ENCODE data around the gene METTL2A.
"Not testable (repeated sequence)": the region's sequence is repeated elsewhere in the genome, so short reads cannot be mapped to it uniquely, and the experiment has no call there.

Gene METTL2A

DNA sequence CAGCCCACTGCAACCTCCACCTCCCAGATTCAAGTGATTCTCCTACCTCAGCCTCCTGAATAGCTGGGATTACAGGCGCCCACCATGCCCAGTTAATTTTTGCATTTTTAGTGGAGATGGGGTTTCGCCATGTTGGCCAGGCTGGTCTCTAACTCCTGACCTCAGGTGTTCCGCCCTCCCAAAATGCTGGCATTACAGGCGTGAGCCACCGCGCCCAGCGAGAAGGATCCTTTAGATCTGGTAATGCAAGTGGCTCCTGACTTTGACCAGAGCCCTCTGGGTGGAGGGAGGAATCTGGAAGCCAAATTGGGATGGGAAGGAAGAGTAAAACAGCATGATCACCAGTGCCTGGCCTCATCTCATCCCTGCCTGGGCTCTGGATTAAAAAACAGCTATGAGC, 41.6 kb downstream of the METTL2A start:
- H3K27me3 ChIP-seq (ENCODE audit: insufficient read depth, low read depth); H3K4me2 ChIP-seq: not testable (repeated sequence)
- H3K4me1 ChIP-seq (ENCODE audit: low read depth, poor library complexity, severe bottlenecking): peaks cover 11% of the 10 kb centered on the region

GRCh38 chr17:62470666-62471379, 47.1 kb downstream of the METTL2A start:
- peak overlapping the region; percentile 61 for H3K27ac ChIP-seq
- not testable (repeated sequence) for H3K79me2 ChIP-seq (ENCODE audit: insufficient read depth, low read depth); H3K4me3 ChIP-seq (IDR thresholded peaks at IDR 0.05; ENCODE audit: insufficient read depth, low read depth, low read length); H4K20me1 ChIP-seq (ENCODE audit: insufficient read depth); H3K27me3 ChIP-seq (ENCODE audit: insufficient read depth, low read depth); H3K36me3 ChIP-seq (ENCODE audit: insufficient read depth)
- H3K9ac ChIP-seq: peak overlapping the region; percentile 2; the same call in 1 of the 2 replicates
- peak overlapping the region; percentile 27; the same call in 1 of the 2 replicates for H3K4me2 ChIP-seq
- H3K4me1 ChIP-seq (ENCODE audit: low read depth, poor library complexity, severe bottlenecking): peaks cover 49% of the 10 kb centered on the region
- peak overlapping the region; percentile 21; the same call in 1 of the 2 replicates for H2AFZ ChIP-seq (ENCODE audit: low read depth)

More for the DNA sequence above, 41.6 kb downstream of the METTL2A start:
- H4K20me1 ChIP-seq (ENCODE audit: insufficient read depth); H2AFZ ChIP-seq (ENCODE audit: low read depth); H3K79me2 ChIP-seq (ENCODE audit: insufficient read depth, low read depth); H3K27ac ChIP-seq; H3K4me3 ChIP-seq (IDR thresholded peaks at IDR 0.05; ENCODE audit: insufficient read depth, low read depth, low read length); H3K9ac ChIP-seq; H3K36me3 ChIP-seq (ENCODE audit: insufficient read depth): not testable (repeated sequence)

DNA sequence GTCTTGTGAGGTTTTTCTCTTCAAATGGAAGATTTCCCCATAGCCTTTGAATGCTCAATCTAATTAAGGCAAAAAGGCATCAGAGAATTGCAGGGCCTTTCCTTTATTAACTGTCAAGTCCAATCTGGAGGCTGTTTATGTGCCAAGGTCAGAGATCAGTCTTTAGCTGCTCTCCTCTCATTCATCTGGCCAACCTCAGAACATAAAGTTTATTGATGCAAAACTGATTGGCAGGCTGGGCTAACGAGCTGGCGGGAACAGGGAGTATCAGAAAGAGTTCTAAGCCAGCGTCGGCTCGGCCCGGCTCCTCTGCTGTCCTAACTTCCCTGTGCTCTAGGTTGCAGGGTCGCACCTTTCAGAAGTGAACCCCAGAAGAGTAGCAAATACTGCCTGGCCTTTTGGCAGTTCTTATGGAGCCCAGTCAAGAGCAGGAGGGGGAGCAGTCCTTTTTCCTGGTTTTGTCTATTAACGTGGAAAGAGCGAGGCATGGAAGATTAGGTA, 47.7 kb downstream of the METTL2A start:
- H2AFZ ChIP-seq (ENCODE audit: low read depth); H3K36me3 ChIP-seq (ENCODE audit: insufficient read depth); H3K27me3 ChIP-seq (ENCODE audit: insufficient read depth, low read depth); H4K20me1 ChIP-seq (ENCODE audit: insufficient read depth); H3K9ac ChIP-seq; H3K4me3 ChIP-seq (IDR thresholded peaks at IDR 0.05; ENCODE audit: insufficient read depth, low read depth, low read length); H3K79me2 ChIP-seq (ENCODE audit: insufficient read depth, low read depth): not testable (repeated sequence)
- Histone ChIP-seq H3K4me1 (ENCODE audit: low read depth, poor library complexity, severe bottlenecking) (peaks cover 49% of the 10 kb centered on the region), H3K27ac (peak overlapping the region; percentile 61), H3K4me2 (peak overlapping the region; percentile 27; the same call in 1 of the 2 replicates)

DNA sequence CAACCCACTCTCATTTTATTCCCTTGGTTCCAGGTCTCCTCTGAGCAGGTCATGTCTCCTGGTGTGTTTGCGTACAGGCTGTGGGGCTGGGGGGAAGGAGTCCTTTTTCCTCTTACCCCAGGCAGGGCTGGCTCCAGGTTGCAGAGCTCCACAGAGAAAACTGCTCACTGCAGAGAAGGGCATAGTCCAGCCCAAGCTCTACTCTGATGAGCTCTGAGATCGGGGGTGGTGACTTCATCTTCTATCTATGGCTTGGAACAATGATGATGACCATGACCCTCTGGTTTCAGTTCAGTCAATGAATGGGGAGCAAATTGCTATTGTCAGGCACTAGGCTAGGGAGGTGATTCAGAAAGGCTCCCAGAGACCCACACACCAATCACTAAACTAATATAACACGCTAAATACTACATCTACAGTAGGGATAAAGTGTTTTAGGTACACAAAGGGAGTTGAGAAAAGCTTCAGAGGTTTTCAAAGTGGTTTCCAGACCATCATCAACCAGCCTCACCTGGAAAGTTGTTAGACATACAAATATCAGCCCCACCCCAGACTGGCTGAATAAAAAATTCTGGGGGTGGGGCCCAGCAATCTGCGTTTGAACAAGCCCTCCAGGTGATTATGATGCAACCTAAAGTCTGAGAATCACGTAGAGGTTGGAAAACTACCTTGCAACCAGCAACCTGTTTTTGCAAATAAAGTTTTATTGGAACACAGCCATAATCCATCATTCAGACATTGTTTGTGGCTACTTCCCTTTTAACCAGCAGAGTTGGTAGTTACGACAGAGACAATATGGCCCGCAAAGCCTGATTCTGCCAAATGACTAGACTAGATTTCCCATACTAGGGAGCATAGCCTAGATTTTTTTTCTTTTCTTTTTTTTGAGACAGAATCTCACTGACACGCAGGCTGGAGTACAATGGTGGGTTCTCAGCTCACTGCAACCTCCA, 49.6 kb downstream of the METTL2A start:
- H3K9ac ChIP-seq; H3K4me3 ChIP-seq (IDR thresholded peaks at IDR 0.05; ENCODE audit: insufficient read depth, low read depth, low read length); H2AFZ ChIP-seq (ENCODE audit: low read depth); H3K27me3 ChIP-seq (ENCODE audit: insufficient read depth, low read depth); H3K36me3 ChIP-seq (ENCODE audit: insufficient read depth); H3K79me2 ChIP-seq (ENCODE audit: insufficient read depth, low read depth); H4K20me1 ChIP-seq (ENCODE audit: insufficient read depth): not testable (repeated sequence)
- Histone ChIP-seq H3K4me2 (peak overlapping the region; percentile 14), H3K4me1 (ENCODE audit: low read depth, poor library complexity, severe bottlenecking) (peaks cover 53% of the 10 kb centered on the region), H3K27ac (peak overlapping the region; percentile 14; the same call in 1 of the 2 replicates)

- H3K4me3 ChIP-seq (IDR thresholded peaks at IDR 0.05; ENCODE audit: insufficient read depth, low read depth, low read length); H3K36me3 ChIP-seq (ENCODE audit: insufficient read depth); H3K27ac ChIP-seq; H3K27me3 ChIP-seq (ENCODE audit: insufficient read depth, low read depth); H2AFZ ChIP-seq (ENCODE audit: low read depth); H4K20me1 ChIP-seq (ENCODE audit: insufficient read depth): not testable (repeated sequence)
- Histone ChIP-seq H3K79me2 (ENCODE audit: insufficient read depth, low read depth) (peaks cover 32% of the 10 kb centered on the region), H3K4me2 (peak overlapping the region; percentile 76), H3K4me1 (ENCODE audit: low read depth, poor library complexity, severe bottlenecking) (peaks cover 46% of the 10 kb centered on the region), H3K9ac (peak overlapping the region; percentile 73; the same call in 1 of the 2 replicates)
These were observed 53.4 kb downstream of the METTL2A start for GRCh38 chr17:62477111-62477510.

DNA sequence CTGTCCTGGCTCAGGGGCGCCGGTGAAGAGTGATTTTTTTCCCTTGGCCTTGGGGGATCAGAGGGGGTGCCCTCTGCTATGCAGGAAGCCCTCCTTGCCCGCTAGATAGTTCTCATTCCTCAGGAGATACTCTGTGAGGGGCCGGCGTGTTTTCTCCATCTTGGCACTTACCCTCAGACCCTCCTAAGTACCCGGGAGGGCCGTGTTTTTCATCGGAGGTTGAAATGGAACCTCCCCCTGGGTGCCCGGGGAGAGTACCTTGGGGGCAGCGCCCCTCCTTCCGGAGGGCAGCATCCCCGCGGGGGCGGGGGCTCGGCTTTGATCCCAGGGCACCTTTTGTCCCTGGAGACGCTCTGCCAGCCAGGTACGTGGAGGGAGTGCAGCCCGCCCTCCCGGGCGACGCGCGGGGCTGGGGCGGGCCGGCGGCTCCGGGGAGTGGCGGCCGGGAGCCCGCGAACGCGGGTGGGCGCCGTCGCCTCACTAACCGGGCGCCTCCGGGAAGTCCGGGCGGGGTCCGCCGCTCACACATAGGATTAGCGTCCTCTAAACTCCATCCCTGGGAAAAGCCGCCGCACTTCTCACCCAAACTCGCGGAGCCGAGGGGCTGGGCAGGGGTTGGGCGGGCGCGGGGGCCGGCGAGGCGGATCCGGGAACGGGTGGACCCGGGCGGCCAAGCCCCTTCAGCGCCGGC, 54.2 kb downstream of the METTL2A start:
- H3K4me3 ChIP-seq (IDR thresholded peaks at IDR 0.05; ENCODE audit: insufficient read depth, low read depth, low read length); H4K20me1 ChIP-seq (ENCODE audit: insufficient read depth); H3K27me3 ChIP-seq (ENCODE audit: insufficient read depth, low read depth); H3K36me3 ChIP-seq (ENCODE audit: insufficient read depth): not testable (repeated sequence)
- Histone ChIP-seq H3K9ac (peak overlapping the region; percentile 73), H2AFZ (ENCODE audit: low read depth) (peak overlapping the region; percentile 66), H3K4me2 (peak overlapping the region; percentile 76), H3K27ac (peak overlapping the region; percentile 50), H3K4me1 (ENCODE audit: low read depth, poor library complexity, severe bottlenecking) (peaks cover 43% of the 10 kb centered on the region), H3K79me2 (ENCODE audit: insufficient read depth, low read depth) (peaks cover 40% of the 10 kb centered on the region)
